SK-N-SH treated with all-trans-retinoic acid at 6 μM for 48 hours (cell line): ENCODE measurements around the gene MMEL1.

Experiments
- ATAC-seq: fragments of 200-7000 bp; cut with Tn5 transposase; 3 replicates; pipeline ENCODE4 v1.9.1; 2020; ENCODE audit warnings: mild to moderate bottlenecking, moderate library complexity
- ARNTL ChIP-seq: fragments of 450-650 bp; formaldehyde crosslinking; IDR thresholded peaks from 2 replicates; pipeline ENCODE4 v1.5.0; 2020; ENCODE audit warnings: low read depth, mild to moderate bottlenecking, moderate library complexity, borderline replicate concordance
- BACH2 ChIP-seq: fragments of 250-450 bp; sonication (Bioruptor Pico); IDR thresholded peaks from 2 replicates; pipeline ENCODE4 v1.9.0; 2021; ENCODE audit warnings: mild to moderate bottlenecking, borderline replicate concordance
- CSDC2 ChIP-seq: fragments of 250-450 bp; sonication (Bioruptor Pico); IDR thresholded peaks from 2 replicates; pipeline ENCODE4 v1.5.0; 2020; ENCODE audit warnings: mild to moderate bottlenecking, moderate library complexity
- ESRRG ChIP-seq: fragments of 250-450 bp; sonication (Bioruptor Pico); IDR thresholded peaks from 2 replicates; pipeline ENCODE4 v1.6.1; 2021; ENCODE audit warnings: mild to moderate bottlenecking
- GLIS3 ChIP-seq: fragments of 250-450 bp; sonication (Bioruptor Pico); IDR thresholded peaks from 2 replicates; pipeline ENCODE4 v1.5.0; 2020; ENCODE audit warnings: mild to moderate bottlenecking, moderate library complexity
- PPARA ChIP-seq: fragments of 250-450 bp; sonication (Bioruptor Pico); IDR thresholded peaks from 2 replicates; pipeline ENCODE4 v1.5.0; 2020; ENCODE audit warnings: mild to moderate bottlenecking, borderline replicate concordance
- SNAI2 ChIP-seq: fragments of 250-450 bp; sonication (Bioruptor Pico); IDR thresholded peaks from 2 replicates; pipeline ENCODE4 v1.5.0; 2020; ENCODE audit warnings: mild to moderate bottlenecking, moderate library complexity
- TCF4 ChIP-seq: fragments of 250-450 bp; sonication (Bioruptor Pico); IDR thresholded peaks from 2 replicates; pipeline ENCODE4 v1.8.0; 2021; ENCODE audit warnings: mild to moderate bottlenecking, moderate library complexity, borderline replicate concordance
- TOX ChIP-seq: fragments of 250-450 bp; sonication (Bioruptor Pico); IDR thresholded peaks from 2 replicates; pipeline ENCODE4 v1.8.0; 2021; ENCODE audit warnings: mild to moderate bottlenecking, moderate library complexity, borderline replicate concordance
- ZC3H10 ChIP-seq: fragments of 250-450 bp; sonication (Bioruptor Pico); IDR thresholded peaks from 2 replicates; pipeline ENCODE4 v1.5.1; 2021; ENCODE audit warnings: mild to moderate bottlenecking, moderate library complexity
- ZFP30 ChIP-seq: fragments of 450-650 bp; formaldehyde crosslinking; IDR thresholded peaks from 2 replicates; pipeline ENCODE4 v1.5.0; 2022; ENCODE audit warnings: mild to moderate bottlenecking, moderate library complexity
- ZNF565 ChIP-seq: fragments of 450-650 bp; formaldehyde crosslinking; conservative IDR thresholded peaks from 2 replicates; pipeline ENCODE4 v1.5.0; 2020; ENCODE audit warnings: low read depth, mild to moderate bottlenecking, moderate library complexity
- ZNF70 ChIP-seq: fragments of 450-650 bp; formaldehyde crosslinking; IDR thresholded peaks from 2 replicates; pipeline ENCODE4 v1.5.0; 2020; ENCODE audit warnings: mild to moderate bottlenecking, moderate library complexity
- ZNF8 ChIP-seq: fragments of 450-650 bp; formaldehyde crosslinking; IDR thresholded peaks from 2 replicates; pipeline ENCODE4 v1.5.0; 2020; ENCODE audit warnings: mild to moderate bottlenecking, moderate library complexity
- TF ChIP-seq, protein P1 (sequence below): fragments of 250-450 bp; sonication (Bioruptor Pico); IDR thresholded peaks from 2 replicates; pipeline ENCODE4 v1.5.1; 2020; ENCODE audit warnings: low read depth, mild to moderate bottlenecking, moderate library complexity
- TF ChIP-seq, protein P2 (sequence below): fragments of 250-450 bp; sonication (Bioruptor Pico); IDR thresholded peaks from 2 replicates; pipeline ENCODE4 v1.8.0; 2020; ENCODE audit warnings: mild to moderate bottlenecking, moderate library complexity, borderline replicate concordance
- TF ChIP-seq, protein P3 (sequence below): fragments of 250-450 bp; sonication (Bioruptor Pico); IDR thresholded peaks from 2 replicates; pipeline ENCODE4 v1.5.1; 2021; ENCODE audit warnings: mild to moderate bottlenecking, moderate library complexity
- TF ChIP-seq, protein P4 (sequence below): fragments of 250-450 bp; sonication (Bioruptor Pico); IDR thresholded peaks from 2 replicates; pipeline ENCODE4 v1.5.0; 2020; ENCODE audit warnings: mild to moderate bottlenecking, moderate library complexity
- TF ChIP-seq, protein P5 (sequence below): fragments of 250-450 bp; sonication (Bioruptor Pico); IDR thresholded peaks from 2 replicates; pipeline ENCODE4 v1.8.0; 2021; ENCODE audit warnings: low read depth, mild to moderate bottlenecking, moderate library complexity, borderline replicate concordance

MMEL1 gene

DNA sequence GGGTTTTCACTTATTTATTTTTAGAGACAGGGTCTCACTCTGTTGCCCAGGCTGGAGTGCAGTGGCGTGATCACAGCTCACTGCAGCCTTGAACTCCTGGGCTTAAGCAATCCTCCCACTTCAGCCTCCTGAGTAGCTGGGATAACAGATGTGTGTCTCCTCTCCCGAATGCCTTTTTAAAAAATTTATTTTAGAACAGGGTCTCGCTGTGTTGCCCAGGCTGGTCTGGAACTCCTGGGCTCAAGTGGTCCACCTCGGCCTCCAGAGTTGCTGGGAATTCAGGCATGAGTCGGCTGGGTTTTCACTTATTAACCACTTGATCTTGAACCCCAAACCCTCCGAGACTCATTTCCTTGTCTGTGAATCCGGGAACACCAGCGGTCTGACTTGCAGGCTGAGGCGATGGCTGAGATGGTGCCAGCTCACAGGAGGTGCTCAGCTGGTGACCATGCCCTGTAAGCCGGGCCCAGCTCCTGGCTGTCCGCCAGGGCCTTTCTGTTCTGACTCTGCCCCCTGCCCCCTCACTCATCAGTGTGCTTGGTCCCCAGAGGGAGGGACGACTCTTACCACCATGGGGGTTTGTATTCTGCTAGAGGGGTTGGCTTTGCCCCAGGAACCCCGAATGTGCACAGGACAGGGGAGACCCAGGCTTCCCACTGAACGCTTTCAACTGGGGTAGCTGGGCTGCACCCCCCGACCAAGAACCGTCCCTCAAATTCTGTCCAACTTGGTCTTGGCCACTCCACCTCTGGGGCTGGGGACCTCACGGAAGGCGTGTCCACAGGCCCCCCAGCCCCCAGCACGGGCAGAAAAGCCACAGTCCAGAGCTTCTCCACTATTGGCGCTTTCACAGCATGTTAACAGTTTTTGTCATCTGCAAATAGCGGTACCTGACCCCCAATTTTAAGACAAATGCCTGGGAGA, 22.5 kb downstream of the MMEL1 start (continued):
- TF ChIP-seq BACH2 (CRISPR knock-in tag) (no peak), ARNTL (no peak), ZFP30 (CRISPR knock-in tag) (no peak), ESRRG (CRISPR knock-in tag) (no peak), TCF4 (no peak), ZNF8 (CRISPR knock-in tag) (no peak), SNAI2 (CRISPR knock-in tag) (no peak), ZC3H10 (CRISPR knock-in tag) (no peak), CSDC2 (no peak)
- TF ChIP-seq, protein P1, sequence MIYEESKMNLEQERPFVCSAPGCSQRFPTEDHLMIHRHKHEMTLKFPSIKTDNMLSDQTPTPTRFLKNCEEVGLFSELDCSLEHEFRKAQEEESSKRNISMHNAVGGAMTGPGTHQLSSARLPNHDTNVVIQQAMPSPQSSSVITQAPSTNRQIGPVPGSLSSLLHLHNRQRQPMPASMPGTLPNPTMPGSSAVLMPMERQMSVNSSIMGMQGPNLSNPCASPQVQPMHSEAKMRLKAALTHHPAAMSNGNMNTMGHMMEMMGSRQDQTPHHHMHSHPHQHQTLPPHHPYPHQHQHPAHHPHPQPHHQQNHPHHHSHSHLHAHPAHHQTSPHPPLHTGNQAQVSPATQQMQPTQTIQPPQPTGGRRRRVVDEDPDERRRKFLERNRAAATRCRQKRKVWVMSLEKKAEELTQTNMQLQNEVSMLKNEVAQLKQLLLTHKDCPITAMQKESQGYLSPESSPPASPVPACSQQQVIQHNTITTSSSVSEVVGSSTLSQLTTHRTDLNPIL (CRISPR knock-in tag) = no peak
- TF ChIP-seq, protein P2, sequence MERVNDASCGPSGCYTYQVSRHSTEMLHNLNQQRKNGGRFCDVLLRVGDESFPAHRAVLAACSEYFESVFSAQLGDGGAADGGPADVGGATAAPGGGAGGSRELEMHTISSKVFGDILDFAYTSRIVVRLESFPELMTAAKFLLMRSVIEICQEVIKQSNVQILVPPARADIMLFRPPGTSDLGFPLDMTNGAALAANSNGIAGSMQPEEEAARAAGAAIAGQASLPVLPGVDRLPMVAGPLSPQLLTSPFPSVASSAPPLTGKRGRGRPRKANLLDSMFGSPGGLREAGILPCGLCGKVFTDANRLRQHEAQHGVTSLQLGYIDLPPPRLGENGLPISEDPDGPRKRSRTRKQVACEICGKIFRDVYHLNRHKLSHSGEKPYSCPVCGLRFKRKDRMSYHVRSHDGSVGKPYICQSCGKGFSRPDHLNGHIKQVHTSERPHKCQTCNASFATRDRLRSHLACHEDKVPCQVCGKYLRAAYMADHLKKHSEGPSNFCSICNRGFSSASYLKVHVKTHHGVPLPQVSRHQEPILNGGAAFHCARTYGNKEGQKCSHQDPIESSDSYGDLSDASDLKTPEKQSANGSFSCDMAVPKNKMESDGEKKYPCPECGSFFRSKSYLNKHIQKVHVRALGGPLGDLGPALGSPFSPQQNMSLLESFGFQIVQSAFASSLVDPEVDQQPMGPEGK = no peak

DNA sequence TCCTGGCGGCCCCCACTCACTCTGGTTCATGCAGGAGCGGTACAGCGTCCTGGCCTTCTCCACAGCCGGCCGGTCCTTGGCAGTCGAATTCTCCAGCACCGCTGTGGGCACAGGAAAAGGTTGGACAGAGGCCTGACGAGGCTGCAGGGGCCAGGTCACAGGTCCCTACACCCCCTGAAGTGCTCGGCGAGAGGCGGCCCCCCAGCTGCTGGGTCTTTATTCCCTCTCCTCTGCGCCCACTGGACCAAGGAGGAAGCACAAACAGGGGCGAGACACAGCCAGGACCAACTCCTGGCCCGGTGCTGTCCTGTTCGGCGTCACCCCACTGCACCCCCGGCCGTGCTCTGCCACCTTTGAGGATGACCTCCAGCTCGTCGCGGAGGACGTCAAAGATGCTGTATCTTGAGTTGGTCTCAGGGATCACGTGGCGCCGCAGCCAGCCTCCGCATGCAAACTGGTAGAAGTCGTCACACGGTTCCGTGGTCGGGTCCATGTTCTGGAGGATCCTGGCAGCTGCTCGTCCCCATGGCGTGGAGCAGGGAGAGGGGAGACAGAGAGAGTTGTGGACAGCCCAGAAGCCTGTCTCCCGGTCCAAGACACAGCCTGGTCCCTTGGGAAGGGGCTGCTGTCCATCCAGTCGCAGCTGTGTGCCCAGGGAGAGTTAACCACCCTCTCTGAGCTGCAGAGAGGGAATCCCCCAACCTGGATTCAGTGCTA, 23.3 kb downstream of the MMEL1 start:
- TF ChIP-seq, protein P2 = no peak
- TF ChIP-seq ZNF565 (CRISPR knock-in tag) = no peak
- TF ChIP-seq TOX (CRISPR knock-in tag) = no peak
- TF ChIP-seq, protein P3, sequence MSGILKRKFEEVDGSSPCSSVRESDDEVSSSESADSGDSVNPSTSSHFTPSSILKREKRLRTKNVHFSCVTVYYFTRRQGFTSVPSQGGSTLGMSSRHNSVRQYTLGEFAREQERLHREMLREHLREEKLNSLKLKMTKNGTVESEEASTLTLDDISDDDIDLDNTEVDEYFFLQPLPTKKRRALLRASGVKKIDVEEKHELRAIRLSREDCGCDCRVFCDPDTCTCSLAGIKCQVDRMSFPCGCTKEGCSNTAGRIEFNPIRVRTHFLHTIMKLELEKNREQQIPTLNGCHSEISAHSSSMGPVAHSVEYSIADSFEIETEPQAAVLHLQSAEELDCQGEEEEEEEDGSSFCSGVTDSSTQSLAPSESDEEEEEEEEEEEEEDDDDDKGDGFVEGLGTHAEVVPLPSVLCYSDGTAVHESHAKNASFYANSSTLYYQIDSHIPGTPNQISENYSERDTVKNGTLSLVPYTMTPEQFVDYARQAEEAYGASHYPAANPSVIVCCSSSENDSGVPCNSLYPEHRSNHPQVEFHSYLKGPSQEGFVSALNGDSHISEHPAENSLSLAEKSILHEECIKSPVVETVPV (CRISPR knock-in tag) = no peak
- TF ChIP-seq CSDC2 = no peak
- TF ChIP-seq, protein P4, sequence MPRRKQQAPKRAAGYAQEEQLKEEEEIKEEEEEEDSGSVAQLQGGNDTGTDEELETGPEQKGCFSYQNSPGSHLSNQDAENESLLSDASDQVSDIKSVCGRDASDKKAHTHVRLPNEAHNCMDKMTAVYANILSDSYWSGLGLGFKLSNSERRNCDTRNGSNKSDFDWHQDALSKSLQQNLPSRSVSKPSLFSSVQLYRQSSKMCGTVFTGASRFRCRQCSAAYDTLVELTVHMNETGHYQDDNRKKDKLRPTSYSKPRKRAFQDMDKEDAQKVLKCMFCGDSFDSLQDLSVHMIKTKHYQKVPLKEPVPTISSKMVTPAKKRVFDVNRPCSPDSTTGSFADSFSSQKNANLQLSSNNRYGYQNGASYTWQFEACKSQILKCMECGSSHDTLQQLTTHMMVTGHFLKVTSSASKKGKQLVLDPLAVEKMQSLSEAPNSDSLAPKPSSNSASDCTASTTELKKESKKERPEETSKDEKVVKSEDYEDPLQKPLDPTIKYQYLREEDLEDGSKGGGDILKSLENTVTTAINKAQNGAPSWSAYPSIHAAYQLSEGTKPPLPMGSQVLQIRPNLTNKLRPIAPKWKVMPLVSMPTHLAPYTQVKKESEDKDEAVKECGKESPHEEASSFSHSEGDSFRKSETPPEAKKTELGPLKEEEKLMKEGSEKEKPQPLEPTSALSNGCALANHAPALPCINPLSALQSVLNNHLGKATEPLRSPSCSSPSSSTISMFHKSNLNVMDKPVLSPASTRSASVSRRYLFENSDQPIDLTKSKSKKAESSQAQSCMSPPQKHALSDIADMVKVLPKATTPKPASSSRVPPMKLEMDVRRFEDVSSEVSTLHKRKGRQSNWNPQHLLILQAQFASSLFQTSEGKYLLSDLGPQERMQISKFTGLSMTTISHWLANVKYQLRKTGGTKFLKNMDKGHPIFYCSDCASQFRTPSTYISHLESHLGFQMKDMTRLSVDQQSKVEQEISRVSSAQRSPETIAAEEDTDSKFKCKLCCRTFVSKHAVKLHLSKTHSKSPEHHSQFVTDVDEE (CRISPR knock-in tag) = no peak
- TF ChIP-seq ESRRG (CRISPR knock-in tag) = no peak
- TF ChIP-seq GLIS3 (CRISPR knock-in tag) = no peak
- TF ChIP-seq, protein P5, sequence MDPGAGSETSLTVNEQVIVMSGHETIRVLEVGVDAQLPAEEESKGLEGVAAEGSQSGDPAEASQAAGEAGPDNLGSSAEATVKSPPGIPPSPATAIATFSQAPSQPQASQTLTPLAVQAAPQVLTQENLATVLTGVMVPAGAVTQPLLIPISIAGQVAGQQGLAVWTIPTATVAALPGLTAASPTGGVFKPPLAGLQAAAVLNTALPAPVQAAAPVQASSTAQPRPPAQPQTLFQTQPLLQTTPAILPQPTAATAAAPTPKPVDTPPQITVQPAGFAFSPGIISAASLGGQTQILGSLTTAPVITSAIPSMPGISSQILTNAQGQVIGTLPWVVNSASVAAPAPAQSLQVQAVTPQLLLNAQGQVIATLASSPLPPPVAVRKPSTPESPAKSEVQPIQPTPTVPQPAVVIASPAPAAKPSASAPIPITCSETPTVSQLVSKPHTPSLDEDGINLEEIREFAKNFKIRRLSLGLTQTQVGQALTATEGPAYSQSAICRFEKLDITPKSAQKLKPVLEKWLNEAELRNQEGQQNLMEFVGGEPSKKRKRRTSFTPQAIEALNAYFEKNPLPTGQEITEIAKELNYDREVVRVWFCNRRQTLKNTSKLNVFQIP (CRISPR knock-in tag) = no peak
- no peak for TF ChIP-seq ZC3H10 (CRISPR knock-in tag)
- no peak for TF ChIP-seq ZNF70 (CRISPR knock-in tag)
- TF ChIP-seq TCF4 = no peak
- no peak for TF ChIP-seq PPARA (CRISPR knock-in tag)
- no peak for TF ChIP-seq SNAI2 (CRISPR knock-in tag)
- ATAC-seq = no peak
